DMS114 treated with DMSO at 0.1 percent for 48 hours (cell line): ENCODE measurements around the gene NBEAL2.

ENCODE experiments used
- DNase-seq: peaks from one replicate; lab custom pipeline; 2025; ENCODE audit not compliant: unreplicated experiment; lab: John Stamatoyannopoulos, UW

NBEAL2 gene

DNA sequence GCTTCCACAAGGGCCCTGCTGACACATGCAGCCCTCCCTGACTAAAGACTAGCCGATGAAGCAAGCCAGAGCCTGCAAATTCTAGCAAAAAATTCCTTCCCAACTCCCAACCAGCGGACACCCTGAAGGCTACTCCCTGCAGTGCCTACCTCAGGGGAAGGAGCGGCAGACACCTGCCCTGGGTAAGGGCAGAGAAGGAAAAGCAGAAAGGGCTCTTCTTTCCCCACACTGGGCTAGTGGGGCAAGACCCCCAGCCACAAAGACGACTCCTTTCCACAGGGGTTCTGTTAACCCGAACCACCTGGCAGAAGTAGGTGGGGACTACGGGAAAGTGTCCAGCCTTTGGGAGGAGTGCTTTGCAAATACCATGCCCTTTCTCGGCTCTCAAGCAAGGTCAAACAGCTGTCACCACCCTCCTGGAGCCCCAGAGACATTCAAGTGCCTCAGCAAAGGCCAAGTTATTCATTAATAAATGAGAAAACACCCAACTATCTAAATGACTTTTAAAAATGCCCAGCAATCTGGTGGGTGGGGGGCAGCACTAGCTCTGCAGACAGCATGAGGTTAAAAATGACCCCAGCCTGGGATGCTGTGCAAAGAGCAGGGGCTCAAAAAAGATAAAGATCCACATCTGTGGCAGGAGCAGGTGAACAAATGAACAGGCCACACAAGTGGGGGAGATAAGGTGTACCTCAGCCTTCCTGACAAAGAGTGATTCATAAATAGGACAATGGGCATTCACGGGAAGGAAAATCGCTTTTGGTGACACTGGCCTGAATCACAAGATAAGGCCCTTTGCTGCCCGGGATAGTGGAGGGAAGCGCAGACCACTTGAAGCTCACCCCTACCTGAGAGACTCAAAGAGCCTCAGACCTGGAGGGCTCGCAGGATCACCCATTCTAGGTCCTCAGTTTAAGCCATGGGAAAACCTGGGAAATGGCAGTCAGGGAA, 36.0 kb upstream of the NBEAL2 start:
- DNase-seq = no peak

DNA sequence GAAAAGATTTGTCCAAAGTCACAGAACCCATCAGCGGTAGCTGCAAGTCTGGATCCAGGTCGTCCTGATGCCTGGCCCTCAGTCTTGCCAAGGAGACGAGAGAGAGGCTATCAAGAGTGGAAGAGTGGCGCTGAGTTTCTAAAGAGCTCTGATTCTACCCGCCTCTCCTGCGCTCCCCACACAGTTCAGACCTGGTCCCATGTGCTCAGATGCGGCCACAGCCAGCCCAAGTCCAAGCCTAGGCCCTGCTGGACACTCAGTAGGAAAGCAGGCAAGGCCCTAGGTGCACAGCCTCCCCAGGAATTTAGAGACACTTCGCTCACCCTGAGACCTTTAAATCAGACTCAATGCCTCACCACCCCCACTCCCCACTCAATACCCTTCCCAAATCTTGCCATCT, 35.3 kb upstream of the NBEAL2 start:
- DNase-seq = no peak

DNA sequence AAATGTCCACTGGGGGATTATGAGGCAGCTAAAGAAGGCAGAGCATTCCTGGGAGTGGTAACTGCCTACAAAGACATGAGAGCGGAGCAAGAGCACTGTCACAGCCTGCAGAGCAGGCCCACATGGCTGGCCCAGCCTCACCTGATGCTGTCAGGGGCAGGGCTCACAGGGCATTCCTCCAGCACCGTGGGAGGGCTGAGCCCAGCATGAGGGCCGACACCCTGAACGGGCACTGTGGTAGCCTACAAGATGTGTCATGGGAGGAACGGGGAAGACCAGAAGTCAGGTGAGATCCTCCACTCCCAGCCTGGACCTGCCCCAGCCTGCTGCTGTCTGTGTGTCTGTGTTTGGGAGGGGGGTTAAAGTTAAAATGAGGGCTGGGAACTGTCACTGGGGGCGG, 33.0 kb upstream of the NBEAL2 start:
- no peak for DNase-seq

DNA sequence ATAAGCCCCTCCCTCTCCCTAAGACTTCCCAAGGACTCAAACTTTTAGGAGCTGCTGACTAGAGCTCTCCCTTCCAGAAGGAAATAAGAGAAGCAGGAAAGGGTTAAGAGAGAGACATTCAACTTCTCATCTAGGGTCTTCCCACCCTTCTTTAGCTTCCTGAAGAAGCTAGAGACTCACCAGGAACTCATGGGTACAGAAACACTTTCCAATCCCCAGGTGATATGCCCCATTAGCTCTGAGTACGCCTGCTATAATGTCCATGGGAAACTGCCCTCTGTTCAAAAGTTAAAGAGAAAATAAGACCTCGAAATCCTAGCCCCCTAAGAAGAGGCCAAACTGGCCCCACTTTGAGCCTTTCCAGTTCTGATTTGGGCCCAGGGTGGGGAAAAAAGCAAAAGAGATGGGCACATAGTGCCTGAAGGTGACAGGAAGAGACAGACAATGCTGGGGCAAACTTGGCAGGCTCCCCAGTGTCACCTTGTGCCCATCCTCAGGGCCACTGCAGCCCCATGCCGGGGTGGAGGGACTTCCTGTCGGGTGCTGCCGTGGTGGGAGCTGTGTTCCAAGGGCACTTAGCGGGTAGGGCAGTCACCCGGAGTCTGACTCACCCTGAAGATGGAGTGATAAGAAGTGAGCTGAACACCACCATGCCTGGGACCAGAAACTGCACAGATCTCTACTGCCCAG, 32.5 kb upstream of the NBEAL2 start:
- DNase-seq = no peak

DNA sequence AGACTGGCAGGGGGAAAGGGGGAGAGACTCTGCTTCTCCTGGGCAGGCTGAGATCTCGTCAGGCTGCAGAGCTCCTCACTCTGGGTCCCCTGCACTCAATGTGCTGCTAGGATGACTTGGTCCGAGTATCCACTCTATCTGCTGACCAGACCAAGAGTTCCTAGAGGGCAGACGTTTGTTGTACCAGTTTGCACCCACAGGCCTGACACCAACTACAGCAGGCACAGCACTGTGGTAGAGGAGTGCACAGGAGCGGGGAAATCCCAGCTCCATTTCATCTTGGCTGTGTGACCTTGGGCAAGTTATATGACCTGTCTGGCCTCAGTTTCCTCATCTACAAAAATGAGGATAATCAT, 31.9 kb upstream of the NBEAL2 start:
- DNase-seq = no peak

DNA sequence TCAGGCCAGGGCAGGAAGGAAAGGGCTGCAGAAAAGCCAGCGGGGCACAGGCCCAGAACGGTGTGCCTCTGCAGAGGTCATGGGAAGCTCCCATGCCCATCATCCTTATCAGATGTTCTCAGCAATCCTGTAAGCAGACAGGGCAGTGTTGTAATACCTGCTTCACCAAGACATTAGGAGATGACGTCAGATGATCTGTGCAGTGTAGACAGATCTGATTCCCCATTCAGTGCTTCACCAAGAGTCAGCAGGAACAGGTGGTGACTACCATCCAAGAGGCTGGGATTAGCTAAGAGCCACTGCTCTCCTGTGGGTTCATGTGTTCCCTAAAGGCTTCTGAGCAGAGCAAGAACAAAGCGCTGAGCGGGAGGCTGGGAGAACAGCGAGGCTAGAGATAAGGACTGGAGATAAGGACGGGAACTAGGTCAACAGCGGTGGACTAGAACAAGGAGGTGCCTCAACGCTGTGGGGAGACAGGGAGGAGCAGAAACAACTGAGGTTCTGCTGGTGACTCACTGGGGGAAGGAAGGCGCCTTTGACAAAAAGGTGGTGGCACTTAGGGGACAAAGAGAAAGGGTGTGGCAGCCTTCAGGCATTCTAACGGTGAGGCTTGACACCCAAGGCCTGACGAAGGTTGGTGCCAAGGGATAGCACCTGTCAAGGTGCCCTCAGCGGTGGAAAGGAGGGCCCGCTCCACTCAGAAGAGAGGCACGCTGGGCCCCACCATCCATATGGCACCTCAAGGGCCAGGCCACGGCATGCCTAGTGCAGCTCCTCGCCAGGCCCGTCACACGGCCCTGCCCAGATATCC, 31.3 kb upstream of the NBEAL2 start:
- no peak for DNase-seq

DNA sequence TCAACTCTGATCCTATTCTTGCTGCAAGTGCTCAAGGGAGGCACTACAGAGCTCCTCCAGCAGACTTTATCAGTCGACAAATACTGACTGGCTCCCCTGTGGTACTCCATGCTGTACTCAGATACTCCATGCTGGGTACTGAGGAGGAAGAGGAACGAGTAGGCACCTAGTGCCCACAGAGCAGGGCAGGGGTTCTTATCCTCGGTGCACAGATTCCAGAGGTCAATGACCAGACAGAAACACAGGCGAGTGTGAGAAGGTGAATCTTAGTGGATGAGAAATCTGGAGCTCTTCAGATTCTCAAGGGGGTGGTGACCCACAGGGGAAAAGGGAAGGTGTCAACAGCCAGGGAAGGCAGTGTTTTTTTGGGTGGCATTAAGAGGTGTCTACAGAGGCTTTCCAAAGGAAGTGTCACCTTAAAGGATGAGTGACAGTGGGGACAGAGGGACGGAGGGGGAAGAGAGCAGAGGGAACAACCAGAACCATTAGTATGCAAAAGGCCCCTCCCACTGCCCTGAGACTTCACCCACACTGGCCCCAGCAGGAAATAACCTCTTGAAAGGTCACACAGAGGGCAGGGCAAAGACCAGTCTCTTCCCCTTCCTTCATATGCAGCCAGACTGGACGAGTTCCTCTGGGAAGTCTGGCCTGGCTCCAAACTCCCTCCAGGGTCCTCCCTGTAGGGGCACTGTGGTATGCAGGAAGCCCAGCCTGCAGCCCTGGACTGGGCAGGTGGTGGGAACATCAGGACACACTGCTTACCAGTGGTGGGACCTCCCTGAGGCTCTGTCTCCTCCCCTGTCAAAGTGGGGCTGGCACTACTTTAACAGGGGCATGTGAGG, 30.4 kb upstream of the NBEAL2 start:
- no peak for DNase-seq

DNA sequence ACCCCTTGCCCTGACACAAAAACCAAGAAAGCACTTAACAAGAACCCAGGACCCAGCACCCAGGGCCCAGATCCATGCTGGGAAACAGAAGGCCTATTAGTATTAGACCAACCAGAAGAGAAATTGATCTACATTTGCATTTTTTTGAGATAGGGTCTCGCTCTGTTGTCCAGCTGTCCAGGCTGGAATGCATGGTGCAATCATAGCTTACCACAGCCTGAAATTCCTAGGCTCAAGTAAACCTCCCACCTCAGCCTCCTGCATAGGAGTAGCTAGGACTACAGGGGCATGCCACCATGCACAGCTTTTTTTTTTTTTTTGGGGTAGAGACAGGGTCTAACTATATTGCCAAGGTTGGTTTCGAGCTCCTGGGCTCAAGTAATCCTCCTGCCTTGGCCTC, 29.3 kb upstream of the NBEAL2 start:
- no peak for DNase-seq

DNA sequence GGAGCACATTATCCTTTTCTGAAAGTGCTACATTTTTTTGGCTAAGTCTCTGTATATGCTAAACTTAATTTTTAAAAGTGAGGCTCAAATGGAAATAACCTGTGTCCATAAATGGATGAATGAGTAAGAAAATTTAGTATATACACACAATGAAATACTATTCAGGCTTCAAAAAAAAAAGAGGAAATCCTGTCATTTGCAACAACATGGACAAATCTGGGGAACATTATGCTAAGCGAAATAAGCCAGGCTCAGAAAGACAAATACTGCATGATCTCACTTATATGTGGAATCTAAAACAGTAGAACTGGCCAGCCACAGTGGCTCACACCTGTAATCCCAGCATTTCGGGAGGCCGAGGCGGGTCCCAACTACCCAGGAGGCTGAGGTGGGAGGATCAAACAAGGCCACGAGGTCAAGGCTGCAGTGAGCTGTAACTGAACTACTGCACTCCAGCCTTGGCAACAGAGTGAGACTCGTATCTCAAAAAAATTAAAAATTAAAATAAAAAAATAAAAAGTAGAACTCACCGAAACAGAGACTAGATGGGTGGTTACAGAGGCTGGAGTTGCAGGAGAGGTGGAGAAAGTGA, 28.7 kb upstream of the NBEAL2 start:
- no peak for DNase-seq

DNA sequence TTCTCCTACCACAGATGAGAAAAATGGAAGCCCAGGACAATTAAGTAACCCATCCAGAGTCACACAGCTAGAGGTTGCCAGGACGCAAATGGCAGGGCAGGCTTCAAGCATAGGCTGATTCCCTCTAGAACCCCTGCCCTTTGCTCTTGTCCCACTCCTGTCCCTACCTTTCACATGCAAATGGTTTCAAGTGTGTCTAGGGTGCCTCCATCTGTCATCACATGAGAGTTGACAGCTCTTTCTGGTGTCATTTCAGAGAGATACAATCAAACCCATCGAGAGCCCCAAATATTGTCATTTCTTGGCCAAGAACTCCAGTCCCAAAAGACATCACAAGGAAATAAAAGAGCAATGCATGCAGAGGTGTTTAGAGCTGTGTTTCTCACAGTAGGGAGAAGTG, 26.7 kb upstream of the NBEAL2 start:
- DNase-seq = no peak

DNA sequence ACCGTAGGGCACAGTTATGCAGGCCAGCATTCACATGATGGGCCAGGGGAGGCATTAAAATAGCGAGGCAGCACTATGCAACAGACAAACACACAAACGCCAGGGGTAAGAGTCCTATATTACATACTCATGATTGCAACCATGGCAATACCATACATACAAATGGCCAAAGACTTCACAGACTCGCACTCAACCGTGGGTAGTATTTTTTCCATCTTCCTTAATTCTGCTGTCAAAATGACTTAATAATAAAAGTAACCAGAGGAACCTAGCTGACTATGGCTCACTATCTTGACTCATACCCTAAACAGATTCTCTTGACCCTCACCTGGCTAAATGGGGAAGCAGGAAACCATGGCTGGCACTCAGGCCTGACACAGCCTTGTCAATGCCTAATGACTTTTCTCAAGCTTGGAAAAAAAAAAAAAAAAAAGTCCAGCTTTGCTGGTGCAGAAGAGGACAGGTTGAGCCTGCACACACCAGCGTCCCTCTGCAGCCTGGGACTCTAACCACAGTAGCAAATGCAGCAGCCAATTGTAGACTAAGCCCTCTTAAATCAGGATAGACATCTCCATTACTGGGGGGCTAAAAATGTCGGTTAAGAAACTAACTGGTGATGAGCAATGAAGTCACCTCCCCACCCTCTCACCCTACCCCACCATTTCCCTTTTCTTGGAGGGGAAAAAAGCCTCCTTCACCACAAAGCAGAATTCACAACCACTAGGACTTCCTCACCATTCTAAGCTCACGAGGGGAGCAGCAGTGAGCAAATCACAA, 26.0 kb upstream of the NBEAL2 start:
- DNase-seq = no peak

DNA sequence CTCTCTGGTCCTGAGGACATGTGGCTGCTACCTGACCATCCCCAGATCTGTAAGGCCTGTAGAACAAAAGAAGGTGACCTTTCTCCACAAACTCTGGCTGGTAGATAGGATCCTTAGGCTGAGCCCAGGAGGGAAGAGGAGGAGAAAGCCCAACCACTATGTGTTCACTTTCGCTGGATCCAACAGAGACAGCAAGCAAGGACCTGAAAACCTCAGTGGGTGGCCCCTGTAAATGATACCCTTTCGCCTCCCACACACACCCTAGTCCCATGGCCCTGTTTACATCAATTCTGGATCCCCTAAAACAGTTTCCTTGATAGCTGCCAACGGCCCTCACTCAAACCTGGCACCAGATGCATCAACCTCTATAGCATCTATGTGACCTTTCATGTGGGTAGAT, 25.3 kb upstream of the NBEAL2 start:
- no peak for DNase-seq

DNA sequence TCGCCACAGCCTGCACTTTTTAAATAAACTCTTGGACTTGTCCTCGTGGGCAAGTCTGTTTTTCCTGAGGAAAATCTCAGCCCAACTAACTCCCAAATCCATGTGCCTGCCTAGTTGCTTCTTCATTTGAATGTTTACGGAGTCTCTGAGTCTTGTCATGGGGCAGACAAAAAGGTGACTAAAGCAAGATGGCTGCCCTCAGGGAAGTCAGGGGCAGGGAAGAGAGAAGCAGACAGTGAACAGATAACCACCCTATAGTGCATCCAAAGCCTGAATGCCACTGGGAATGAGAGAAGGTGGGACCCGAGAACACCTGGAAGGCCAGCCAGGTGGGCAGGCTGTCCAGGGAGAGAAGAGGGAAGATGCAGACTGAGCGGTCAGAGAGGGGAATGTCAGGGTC, 24.3 kb upstream of the NBEAL2 start:
- DNase-seq = no peak

DNA sequence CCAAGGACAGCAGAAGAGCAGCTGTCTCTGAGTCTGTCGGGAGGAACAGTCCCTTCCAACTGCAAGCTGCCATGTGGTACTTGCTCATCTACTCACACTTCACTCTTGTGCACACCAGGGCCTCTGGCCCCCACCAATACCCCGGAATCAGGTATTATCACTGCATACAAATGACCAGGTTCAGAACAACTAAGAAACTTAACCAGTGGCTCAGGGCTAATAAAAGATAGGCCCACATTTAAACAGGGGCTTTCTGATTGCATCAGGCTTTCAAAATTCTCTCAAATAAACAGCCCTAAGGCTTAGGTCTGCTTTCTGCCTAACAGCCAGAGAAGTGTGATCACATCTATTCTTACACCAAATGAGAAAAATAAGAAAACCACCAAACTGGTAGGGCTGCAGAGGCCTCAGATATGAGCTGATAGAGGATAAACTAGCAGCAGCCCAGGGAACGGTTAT, 23.6 kb upstream of the NBEAL2 start:
- DNase-seq = no peak

DNA sequence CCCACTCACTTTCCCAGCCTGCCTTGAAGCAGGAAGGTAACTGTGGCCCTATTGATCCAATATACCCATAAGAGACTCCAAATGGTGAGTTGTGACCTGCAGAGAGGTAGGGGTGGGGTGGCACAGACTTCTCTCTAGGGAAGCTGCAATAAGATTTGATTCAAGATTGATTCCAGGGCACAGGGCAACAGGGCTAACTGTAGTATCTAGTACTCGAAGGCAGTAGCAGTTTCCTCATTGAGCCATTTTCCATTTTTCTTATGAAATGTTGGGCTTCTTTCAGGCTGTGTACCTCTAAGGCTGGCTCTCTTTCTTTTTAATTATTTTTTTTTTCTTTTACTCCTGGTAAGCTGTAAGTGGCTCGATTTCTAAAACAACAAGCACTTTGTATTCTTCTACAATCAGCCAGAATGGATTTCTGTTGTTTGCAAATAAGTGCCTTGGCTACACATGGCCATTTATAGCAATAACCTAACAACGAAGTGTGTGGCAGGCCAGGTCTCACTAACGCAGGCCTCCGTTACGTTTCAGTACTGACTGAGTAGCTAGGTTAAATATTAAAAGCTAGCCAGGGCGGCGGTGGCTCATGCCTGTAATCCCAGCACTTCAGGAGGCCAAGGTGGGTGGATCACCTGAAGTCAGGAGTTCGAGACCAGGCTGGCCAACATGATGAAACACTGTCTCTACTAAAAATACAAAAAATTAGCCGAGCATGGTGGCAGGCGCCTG, 22.2 kb upstream of the NBEAL2 start:
- DNase-seq = no peak

DNA sequence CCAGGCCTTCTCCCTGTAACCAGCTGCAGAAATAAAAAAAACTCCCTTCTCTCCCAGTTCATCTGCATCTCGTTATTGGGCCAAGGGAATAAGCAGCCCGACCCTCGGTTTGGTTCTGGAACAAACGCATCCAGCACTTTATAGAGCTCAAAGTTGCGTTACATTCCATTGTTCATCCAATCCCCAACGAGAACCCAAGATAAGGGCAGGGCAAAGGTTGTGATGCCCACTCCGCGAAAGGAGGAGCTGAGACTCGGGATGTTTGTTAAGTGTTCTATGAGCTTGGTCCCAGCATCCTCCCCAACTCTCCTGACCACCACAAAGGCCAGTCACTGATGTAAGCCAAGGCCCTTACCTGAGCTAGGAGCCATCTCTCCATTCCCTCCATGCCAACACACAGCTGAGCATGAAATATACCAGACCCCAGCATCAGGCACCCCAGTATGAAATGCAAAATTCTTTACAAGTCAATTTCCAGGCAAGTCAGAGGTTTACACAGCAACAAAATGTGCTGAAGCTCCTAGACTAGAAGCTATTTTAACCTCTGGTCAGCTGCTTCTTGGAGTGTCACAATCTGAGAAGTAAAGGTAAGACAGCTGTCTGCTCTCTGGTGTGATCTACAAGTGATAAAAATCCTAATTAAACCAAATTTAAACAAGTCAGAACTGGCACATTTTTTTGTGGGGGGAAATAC, 20.9 kb upstream of the NBEAL2 start:
- no peak for DNase-seq

DNA sequence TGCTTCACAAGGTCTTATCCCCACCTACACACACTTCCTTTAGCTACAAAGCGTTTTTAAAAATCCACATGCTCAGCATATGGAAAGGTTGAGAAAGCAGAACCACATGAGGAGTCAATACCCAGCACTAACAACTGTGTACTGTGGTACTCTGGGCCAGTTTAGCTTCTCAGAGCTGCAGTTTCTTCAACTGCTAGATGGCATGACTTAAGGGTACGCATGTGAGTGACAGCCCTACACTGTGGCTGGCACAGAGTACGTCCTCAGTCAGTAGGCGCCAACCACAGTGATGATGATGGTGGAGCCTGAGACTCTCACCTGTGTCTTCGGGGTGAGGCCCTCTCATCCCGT, 20.3 kb upstream of the NBEAL2 start:
- DNase-seq = no peak

DNA sequence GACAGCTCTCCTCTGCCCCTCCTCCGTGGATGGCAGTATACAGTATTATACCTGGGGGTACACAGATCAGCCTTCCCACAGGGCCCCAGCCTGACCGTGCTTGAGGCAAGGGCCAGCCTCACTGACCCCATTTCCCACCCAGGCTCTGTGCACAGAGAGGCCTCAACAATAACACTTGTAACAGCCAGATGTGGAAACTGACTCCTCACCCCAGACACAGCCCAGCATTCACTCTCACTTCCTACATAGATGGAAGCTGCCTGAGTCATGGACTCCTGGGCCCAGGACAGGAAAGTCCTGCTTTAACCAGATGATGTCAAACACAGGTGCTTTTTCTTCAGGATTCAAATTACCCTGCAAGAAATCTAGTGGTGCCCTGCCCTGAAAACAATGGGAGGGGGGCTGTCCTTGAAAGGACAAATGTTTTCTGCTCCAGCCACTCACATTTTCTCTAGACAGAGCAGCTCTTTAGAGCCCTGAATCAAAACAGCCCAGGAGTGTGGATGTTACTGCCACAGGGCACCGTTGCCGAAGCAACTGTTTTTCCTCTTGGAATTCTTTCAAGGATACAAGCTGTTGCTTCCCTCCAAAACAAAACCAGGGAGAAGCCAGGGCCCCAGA, 19.3 kb upstream of the NBEAL2 start:
- no peak for DNase-seq
